HEK293 (cell line): ENCODE measurements around the gene LPO.

Experiments used
- CTCF ChIP-seq: fragments of 450-650 bp; formaldehyde crosslinking; IDR thresholded peaks from 2 replicates; pipeline ENCODE4 v1.5.1; 2016; ENCODE audit warnings: missing biosample characterization, missing genetic modification characterization
- SCRT2 ChIP-seq: fragments of 450-650 bp; formaldehyde crosslinking; IDR thresholded peaks from 2 replicates; pipeline ENCODE4 v1.5.1; 2016; ENCODE audit warnings: missing biosample characterization, missing genetic modification characterization
- ZBTB17 ChIP-seq: fragments of 450-650 bp; formaldehyde crosslinking; IDR thresholded peaks from 2 replicates; pipeline ENCODE4 v1.5.1; 2016; ENCODE audit warnings: missing biosample characterization, missing genetic modification characterization
- ZBTB48 ChIP-seq: fragments of 450-650 bp; formaldehyde crosslinking; IDR thresholded peaks from 2 replicates; pipeline ENCODE4 v1.5.1; 2016; ENCODE audit warnings: missing biosample characterization, missing genetic modification characterization
- ZNF140 ChIP-seq: fragments of 450-650 bp; formaldehyde crosslinking; IDR thresholded peaks from 2 replicates; pipeline ENCODE4 v1.5.1; 2016; ENCODE audit warnings: missing biosample characterization, missing genetic modification characterization
- ZNF214 ChIP-seq: fragments of 450-650 bp; formaldehyde crosslinking; IDR thresholded peaks from 2 replicates; pipeline ENCODE4 v1.5.1; 2017; ENCODE audit warnings: missing biosample characterization, mild to moderate bottlenecking, missing genetic modification characterization, borderline replicate concordance
- ZNF23 ChIP-seq: fragments of 450-650 bp; formaldehyde crosslinking; IDR thresholded peaks from 2 replicates; pipeline ENCODE4 v1.5.1; 2016; ENCODE audit warnings: missing biosample characterization, missing genetic modification characterization, borderline replicate concordance
- ZNF274 ChIP-seq, 2 experiments: fragments of 200-500 bp in 1 of 2; fragments of 450-650 bp in 1 of 2; sonication (Bioruptor generic) in 1 of 2; formaldehyde crosslinking in 1 of 2; IDR thresholded peaks; 2 replicates each; pipeline versions ENCODE4 v1.5.1 to v1.6.1; 2014 to 2016; ENCODE audit warnings: borderline replicate concordance in 1 of 2, inconsistent platforms in 1 of 2, low read length in 1 of 2, missing biosample characterization in 1 of 2, missing genetic modification characterization in 1 of 2
- ZNF426 ChIP-seq: fragments of 450-650 bp; formaldehyde crosslinking; IDR thresholded peaks from 2 replicates; pipeline ENCODE4 v1.5.1; 2017; ENCODE audit warnings: missing biosample characterization, missing genetic modification characterization, mild to moderate bottlenecking, inconsistent platforms, moderate library complexity
- ZSCAN30 ChIP-seq: fragments of 450-650 bp; IDR thresholded peaks from 2 replicates; pipeline ENCODE4 v1.5.1; 2018; ENCODE audit warnings: missing biosample characterization, mild to moderate bottlenecking, missing genetic modification characterization, moderate library complexity

- TF ChIP-seq ZNF426 (tag by site-specific recombination) (no peak), ZNF214 (tag by site-specific recombination) (no peak), ZBTB48 (tag by site-specific recombination) (no peak), ZNF274 (IDR thresholded peaks at IDR 0.05; ENCODE audit: low read length) (no peak), ZNF274 (tag by site-specific recombination; IDR thresholded peaks at IDR 0.05; ENCODE audit: borderline replicate concordance) (no peak), ZBTB17 (no peak), ZSCAN30 (no peak), ZNF140 (no peak), SCRT2 (tag by site-specific recombination) (no peak), CTCF (no peak), ZNF23 (tag by site-specific recombination) (no peak)
Observed at GRCh38 chr17:58306131-58306951, 68.0 kb downstream of the LPO start.
